Kidney epithelial cell (primary cell): ENCODE measurements around the gene FANK1. TPM values are rescaled to one million over a fixed set of nuclear protein-coding genes. Genes with fewer than 3 reads are reported as not detected.
"Not testable (repeated sequence)": the region's sequence is repeated elsewhere in the genome, so short reads cannot be mapped to it uniquely, and the experiment has no call there.

Source experiments
- DNase-seq: peaks from one replicate; pipeline ENCODE4 v3.0.0-alpha.2; 2010; ENCODE audit warnings: low read depth
- H3K27me3 ChIP-seq: 2 replicates; pipeline ENCODE4 v1.6.0; 2011; ENCODE audit warnings: low read length; ENCODE audit not compliant: control insufficient read depth, insufficient read depth
- H3K36me3 ChIP-seq: 2 replicates; pipeline ENCODE4 v1.5.1; 2011; ENCODE audit warnings: low read length; ENCODE audit not compliant: control insufficient read depth, insufficient read depth
- H3K4me3 ChIP-seq: 2 replicates; pipeline ENCODE4 v1.5.1; 2011; ENCODE audit warnings: low read depth, mild to moderate bottlenecking, control low read depth, low read length
- total RNA-seq: library from RNA; depleted of rRNA; stranded (reverse); fragments of >200 nt; gene quantifications from 2 replicates; pipeline ENCODE4 v1.2.3, GENCODE V29; 2015
- TF ChIP-seq, protein P1 (sequence below): IDR thresholded peaks from 2 replicates; pipeline ENCODE4 v1.5.1; 2011; ENCODE audit warnings: mild to moderate bottlenecking, moderate library complexity, low read length, control low read depth, inconsistent platforms; ENCODE audit not compliant: insufficient read depth, poor library complexity, severe bottlenecking

The FANK1 gene
- total RNA-seq, 1 donor from 2014 or later, result 7.5 TPM

GRCh38 chr10:125903135-125903640, 6.8 kb downstream of the FANK1 start:
- H3K36me3 ChIP-seq, H3K4me3 ChIP-seq, DNase-seq, H3K27me3 ChIP-seq: not testable (repeated sequence)

DNA sequence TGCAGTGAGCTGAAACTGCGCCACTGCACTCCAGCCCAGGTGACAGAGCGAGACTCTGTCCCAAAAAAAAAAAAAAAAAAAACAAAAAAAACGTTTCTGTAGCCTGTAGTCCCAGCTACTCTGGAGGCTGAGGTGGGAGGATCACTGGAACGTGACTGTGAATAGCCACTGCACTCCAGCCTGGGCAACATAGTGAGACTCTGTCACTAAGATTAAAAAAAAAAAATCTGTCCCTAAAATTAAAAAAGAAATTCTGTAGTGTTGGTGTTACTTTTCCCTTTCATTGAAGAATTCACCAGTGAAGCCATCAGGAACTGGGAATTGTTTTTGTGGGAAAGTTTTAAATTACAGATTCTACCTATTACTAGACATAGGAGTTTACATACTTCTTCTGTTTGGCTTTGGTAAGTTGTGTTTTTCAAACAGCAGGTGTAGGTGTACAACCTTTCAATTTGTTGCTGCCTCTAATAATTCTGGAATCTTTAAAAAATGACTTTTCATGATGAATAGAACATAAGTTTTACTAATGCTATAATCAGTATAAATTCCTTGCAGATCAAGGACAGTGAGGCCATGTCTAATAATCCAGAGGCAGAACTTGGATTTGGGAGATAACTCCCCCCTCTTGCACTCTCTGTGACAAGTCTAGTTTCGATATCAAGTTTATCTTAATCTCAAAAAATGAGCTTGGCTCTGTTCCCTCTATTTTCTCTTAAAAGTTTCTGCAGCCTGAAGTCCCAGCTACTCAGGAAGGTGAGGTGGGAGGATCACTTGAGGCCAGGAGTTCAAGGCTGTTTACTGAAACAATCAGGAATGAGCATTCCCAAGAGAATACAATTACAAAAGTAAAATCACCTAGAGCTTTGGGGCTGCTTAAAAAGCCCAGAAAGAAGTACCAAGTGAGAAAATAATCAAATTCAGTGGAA, 9.0 kb downstream of the FANK1 start:
- H3K27me3 ChIP-seq, H3K36me3 ChIP-seq, H3K4me3 ChIP-seq, DNase-seq: not testable (repeated sequence)

- not testable (repeated sequence) for H3K27me3 ChIP-seq, H3K4me3 ChIP-seq, H3K36me3 ChIP-seq, DNase-seq
Observed at GRCh38 chr10:125907598-125907997, 11.2 kb downstream of the FANK1 start.

- not testable (repeated sequence) for H3K27me3 ChIP-seq
Observed at GRCh38 chr10:125908813-125909212, 12.4 kb downstream of the FANK1 start.

DNA sequence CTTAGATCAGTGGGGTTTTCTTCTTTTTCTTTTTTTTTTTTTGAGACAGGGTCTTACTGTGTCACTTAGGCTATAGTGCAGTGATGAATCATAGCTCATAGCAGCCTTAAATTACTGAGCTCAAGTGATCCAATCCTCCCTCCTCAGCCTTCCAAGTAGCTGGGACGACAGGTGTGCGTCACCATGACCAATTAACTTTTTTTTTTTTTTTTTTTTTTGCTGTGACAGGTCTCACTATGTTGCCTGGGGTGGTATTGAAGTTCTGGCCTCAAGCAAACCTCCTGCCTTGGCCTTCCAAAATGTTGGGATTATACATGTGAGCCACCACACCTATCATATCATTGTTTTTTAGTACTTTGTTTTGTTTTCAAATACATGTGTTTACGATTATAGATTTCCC, 13.1 kb downstream of the FANK1 start:
- not testable (repeated sequence) for H3K4me3 ChIP-seq, DNase-seq, H3K27me3 ChIP-seq, H3K36me3 ChIP-seq

More at GRCh38 chr10:125908813-125909212, 12.4 kb downstream of the FANK1 start:
- DNase-seq, H3K4me3 ChIP-seq, H3K36me3 ChIP-seq: not testable (repeated sequence)

DNA sequence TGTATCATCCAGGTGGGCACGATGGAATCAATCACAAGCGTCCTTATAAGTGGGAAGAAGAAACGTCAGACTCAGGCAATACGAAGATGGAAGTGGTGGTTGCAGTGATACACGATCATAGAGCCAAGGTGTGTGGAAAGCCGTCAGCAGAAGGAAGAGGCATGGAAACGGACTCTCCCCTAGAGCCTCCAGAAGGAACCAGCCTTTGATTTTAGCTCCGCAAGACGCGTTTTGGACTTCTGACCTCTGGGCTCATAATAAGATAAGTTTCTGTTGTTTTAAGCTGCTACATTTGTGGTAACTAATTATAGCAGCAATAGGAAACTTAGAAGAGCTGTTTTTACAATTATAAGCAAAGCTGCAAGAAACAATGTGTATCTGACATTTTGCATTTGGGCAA, 14.8 kb downstream of the FANK1 start:
- no peaks in the 10 kb centered on the region for H3K36me3 ChIP-seq
- no peak for DNase-seq
- no peak overlapping the region for H3K4me3 ChIP-seq
- TF ChIP-seq, protein P1, sequence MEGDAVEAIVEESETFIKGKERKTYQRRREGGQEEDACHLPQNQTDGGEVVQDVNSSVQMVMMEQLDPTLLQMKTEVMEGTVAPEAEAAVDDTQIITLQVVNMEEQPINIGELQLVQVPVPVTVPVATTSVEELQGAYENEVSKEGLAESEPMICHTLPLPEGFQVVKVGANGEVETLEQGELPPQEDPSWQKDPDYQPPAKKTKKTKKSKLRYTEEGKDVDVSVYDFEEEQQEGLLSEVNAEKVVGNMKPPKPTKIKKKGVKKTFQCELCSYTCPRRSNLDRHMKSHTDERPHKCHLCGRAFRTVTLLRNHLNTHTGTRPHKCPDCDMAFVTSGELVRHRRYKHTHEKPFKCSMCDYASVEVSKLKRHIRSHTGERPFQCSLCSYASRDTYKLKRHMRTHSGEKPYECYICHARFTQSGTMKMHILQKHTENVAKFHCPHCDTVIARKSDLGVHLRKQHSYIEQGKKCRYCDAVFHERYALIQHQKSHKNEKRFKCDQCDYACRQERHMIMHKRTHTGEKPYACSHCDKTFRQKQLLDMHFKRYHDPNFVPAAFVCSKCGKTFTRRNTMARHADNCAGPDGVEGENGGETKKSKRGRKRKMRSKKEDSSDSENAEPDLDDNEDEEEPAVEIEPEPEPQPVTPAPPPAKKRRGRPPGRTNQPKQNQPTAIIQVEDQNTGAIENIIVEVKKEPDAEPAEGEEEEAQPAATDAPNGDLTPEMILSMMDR, result no peak
- H3K27me3 ChIP-seq, result no peaks in the 10 kb centered on the region

DNA sequence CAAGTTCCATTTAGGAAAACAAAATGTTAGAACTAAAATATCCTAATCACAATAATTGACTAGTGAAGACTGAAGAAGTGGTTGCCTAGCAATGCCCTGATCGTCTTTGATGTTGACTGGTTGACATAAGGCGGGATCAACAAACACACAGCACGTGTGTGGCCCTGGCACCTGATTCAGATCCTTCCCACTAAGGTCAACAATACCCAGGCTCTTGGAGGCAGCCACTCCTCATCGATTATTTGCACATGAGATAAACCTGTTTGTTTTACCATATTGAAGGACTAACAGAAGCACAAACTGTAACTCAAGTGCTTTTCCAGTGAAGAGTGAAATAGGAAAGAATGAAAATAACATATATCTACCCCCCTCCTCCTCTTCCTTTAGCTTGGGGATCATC, 15.6 kb downstream of the FANK1 start:
- H3K4me3 ChIP-seq, result no peak overlapping the region
- TF ChIP-seq, protein P1, result no peak
- DNase-seq, result no peak
- no peaks in the 10 kb centered on the region for H3K36me3 ChIP-seq
- no peaks in the 10 kb centered on the region for H3K27me3 ChIP-seq

GRCh38 chr10:125913277-125913676, 16.9 kb downstream of the FANK1 start:
- H3K36me3 ChIP-seq, H3K27me3 ChIP-seq, DNase-seq, H3K4me3 ChIP-seq: not testable (repeated sequence)

- no peak overlapping the region for H3K4me3 ChIP-seq
- no peaks in the 10 kb centered on the region for H3K27me3 ChIP-seq
- H3K36me3 ChIP-seq, result no peaks in the 10 kb centered on the region
- TF ChIP-seq, protein P1, result no peak
- no peak for DNase-seq
Observed at GRCh38 chr10:125916977-125917376, 20.6 kb downstream of the FANK1 start.

DNA sequence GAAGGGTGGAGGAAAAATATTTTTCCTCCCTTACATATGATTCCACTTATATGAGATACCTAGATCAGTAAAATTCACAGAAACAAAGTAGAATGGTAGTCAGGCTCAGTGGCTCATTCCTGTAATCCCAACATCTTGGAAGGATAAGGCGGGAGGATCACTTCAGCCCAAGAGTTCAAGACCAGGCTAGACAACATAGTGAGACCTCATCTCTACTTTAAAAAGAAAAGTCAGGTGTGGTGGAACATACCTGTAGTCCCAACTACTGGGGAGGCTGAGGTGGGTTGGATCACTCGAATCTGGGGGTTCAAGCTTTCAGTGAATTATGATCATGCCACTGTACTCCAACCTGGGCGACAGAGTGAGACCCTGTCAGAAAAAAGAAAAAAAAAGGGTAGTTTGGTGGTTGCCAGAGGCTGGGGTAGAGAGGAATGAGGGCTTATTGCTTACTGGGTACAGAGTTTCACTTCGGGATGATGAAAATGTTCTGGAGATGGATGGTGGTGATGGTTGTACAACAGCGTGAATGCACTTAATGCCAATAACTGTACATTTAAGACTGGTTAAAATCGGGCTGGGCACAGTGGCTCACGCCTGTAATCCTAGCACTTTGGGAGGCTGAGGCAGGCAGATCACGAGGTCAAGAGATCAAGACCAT, 21.5 kb downstream of the FANK1 start:
- not testable (repeated sequence) for H3K4me3 ChIP-seq, DNase-seq, H3K36me3 ChIP-seq, H3K27me3 ChIP-seq

DNA sequence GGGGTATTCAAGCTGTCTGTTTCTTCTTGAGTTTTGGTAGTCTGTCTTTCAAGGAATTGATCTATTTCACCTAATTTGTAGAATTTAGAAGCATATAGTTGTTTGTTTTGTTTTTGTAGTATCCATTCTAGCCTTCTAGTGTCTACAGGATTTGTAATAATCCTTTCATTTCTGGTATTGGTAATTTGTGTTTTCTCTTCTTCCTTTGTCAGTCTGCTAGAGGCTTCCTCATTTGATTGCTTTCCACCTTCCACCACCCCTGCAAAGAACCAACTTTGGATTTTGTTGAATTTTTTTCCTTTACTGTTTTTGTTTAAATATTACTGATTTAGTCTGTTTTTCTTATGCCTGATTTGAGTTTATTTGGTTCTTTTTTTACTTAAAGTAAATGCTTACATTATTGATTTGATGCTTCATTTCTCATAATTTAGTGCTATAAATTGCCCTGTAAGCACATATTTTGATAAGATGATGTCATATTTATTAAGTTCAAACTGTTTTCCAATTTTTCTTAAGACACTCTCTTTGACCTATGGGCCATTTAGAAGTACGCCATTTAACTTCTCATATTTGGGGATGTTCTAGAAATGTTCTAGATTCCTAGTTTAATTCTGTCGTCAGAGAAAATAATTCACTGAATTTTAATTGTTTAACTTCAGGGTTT, 25.4 kb downstream of the FANK1 start:
- H3K4me3 ChIP-seq, H3K36me3 ChIP-seq, DNase-seq, H3K27me3 ChIP-seq: not testable (repeated sequence)
